K562 (cell line): Measurements from ENCODE around the gene CRY2. TPM values are rescaled to one million over a fixed set of nuclear protein-coding genes. Genes with fewer than 3 reads are reported as not detected.

ENCODE experiments used
- ATAC-seq: fragments of 200-7000 bp; cut with Tn5 transposase; 3 replicates; pipeline ENCODE4 v1.9.1; 2020; ENCODE audit warnings: moderate library complexity
- BruUV-seq: library from RNA; stranded (reverse); fragments of 400-500 nt; replicated peaks from 2 replicates; lab custom pipeline; 2021; lab: Mats Ljungman, UMichigan
- CTCF ChIA-PET: fragments of 300-600 bp; formaldehyde crosslinking; extraction: SDS; loops from one replicate; lab custom pipeline; 2021; ENCODE audit warnings: low intra/inter-chr PET ratio; lab: Yijun Ruan, JAX
- POLR2A ChIA-PET: fragments of 300-600, 350-650 bp; sonication (Branson Sonifier 250); formaldehyde crosslinking; extraction: SDS; loops from one replicate; lab custom pipeline; 2021; ENCODE audit warnings: antibody characterized with exemption, inconsistent platforms; lab: Yijun Ruan, JAX
- DNase-seq, 4 experiments: peaks; one replicate each; pipeline versions ENCODE4 v3.0.0 to v3.0.0-alpha.2; 2011 to 2018; ENCODE audit warnings: low spot score in 3 of 4, mixed read lengths in 3 of 4; ENCODE audit errors: extremely low read depth in 1 of 4
- FAIRE-seq: peaks from 2 replicates; lab custom pipeline; 2011; peaks lifted over from hg19 to GRCh38; lab: Jason Lieb, UNC
- H2AFZ ChIP-seq: 2 replicates; pipeline ENCODE4 v1.6.0; 2011; ENCODE audit warnings: low read depth, low read length, control low read depth, inconsistent platforms
- H3K27ac ChIP-seq: fragments of 200-600 bp; 3 replicates; pipeline ENCODE4 v1.8.0; 2011; ENCODE audit warnings: low read depth, mild to moderate bottlenecking, control low read depth, inconsistent platforms, low read length, moderate library complexity, mixed read lengths; ENCODE audit errors: extremely low read depth
- H3K27me3 ChIP-seq, 2 experiments: fragments of 300-600 bp in 1 of 2; 2 replicates in 1 of 2; 3 replicates in 1 of 2; pipeline versions ENCODE4 v1.6.0 to v1.8.0; 2011; ENCODE audit warnings: inconsistent platforms in 2 of 2, low read length in 2 of 2, mild to moderate bottlenecking in 1 of 2, mixed read lengths in 1 of 2, moderate library complexity in 1 of 2; ENCODE audit not compliant: control insufficient read depth in 2 of 2, insufficient read depth in 2 of 2
- H3K36me3 ChIP-seq: fragments of 300-600 bp; 3 replicates; pipeline ENCODE4 v1.8.0; 2011; ENCODE audit warnings: mild to moderate bottlenecking, low read length, inconsistent platforms; ENCODE audit not compliant: control insufficient read depth, insufficient read depth
- H3K4me1 ChIP-seq, 2 experiments: fragments of 200-600 bp in 1 of 2; replicated peaks in 1 of 2; 2 replicates in 1 of 2; 3 replicates in 1 of 2; pipeline versions ENCODE4 v1.5.1 to v1.8.0; 2011; ENCODE audit warnings: inconsistent platforms in 2 of 2, low read length in 2 of 2, mild to moderate bottlenecking in 1 of 2, mixed read lengths in 1 of 2, moderate library complexity in 1 of 2; ENCODE audit not compliant: control insufficient read depth in 2 of 2, insufficient read depth in 2 of 2
- H3K4me2 ChIP-seq: 2 replicates; pipeline ENCODE4 v1.6.1; 2011; ENCODE audit warnings: low read length, control low read depth, inconsistent platforms, mixed read lengths; ENCODE audit not compliant: insufficient read depth
- H3K4me3 ChIP-seq: fragments of 200-600 bp; sonication (generic), shearing (Covaris generic); 2 replicates; pipeline ENCODE4 v1.5.1; 2016; ENCODE audit warnings: control low read depth, inconsistent platforms
- H3K79me2 ChIP-seq: fragments of 200-600 bp; 3 replicates; pipeline ENCODE4 v1.8.0; 2011; ENCODE audit warnings: low read length, inconsistent platforms; ENCODE audit not compliant: control insufficient read depth, insufficient read depth
- H3K9ac ChIP-seq, 2 experiments: 2 replicates each; pipeline versions ENCODE4 v1.6.0 to v1.6.1; 2011; ENCODE audit warnings: low read depth in 2 of 2, low read length in 2 of 2, control low read depth in 1 of 2, inconsistent platforms in 1 of 2, mild to moderate bottlenecking in 1 of 2, mixed read lengths in 1 of 2; ENCODE audit not compliant: insufficient read depth in 1 of 2
- H3K9me1 ChIP-seq: one replicate; pipeline ENCODE4 v1.6.0; 2011; ENCODE audit warnings: inconsistent platforms, mild to moderate bottlenecking, low read length, moderate library complexity; ENCODE audit not compliant: control insufficient read depth, insufficient read depth
- H3K9me3 ChIP-seq: replicated peaks from 2 replicates; pipeline ENCODE4 v1.5.1; 2011; ENCODE audit warnings: low read depth, low read length, inconsistent platforms; ENCODE audit not compliant: control insufficient read depth, insufficient read depth
- H4K20me1 ChIP-seq: replicated peaks from 2 replicates; pipeline ENCODE4 v1.6.1; 2011; ENCODE audit warnings: low read length, inconsistent platforms, mixed read lengths; ENCODE audit not compliant: control insufficient read depth, insufficient read depth
- BRD9 ChIP-seq: fragments of 450-650 bp; IDR thresholded peaks from 2 replicates; pipeline ENCODE4 v1.6.1; 2018; ENCODE audit warnings: low read depth; ENCODE audit not compliant: partially characterized antibody
- HLTF ChIP-seq: fragments of 450-650 bp; IDR thresholded peaks from 2 replicates; pipeline ENCODE4 v1.6.1; 2016
- RFX7 ChIP-seq: fragments of 250-450 bp; sonication (Bioruptor Pico); IDR thresholded peaks from 2 replicates; pipeline ENCODE4 v1.5.1; 2021; ENCODE audit warnings: mild to moderate bottlenecking
- SMAD4 ChIP-seq: fragments of 250-450 bp; sonication (Bioruptor Pico); conservative IDR thresholded peaks from 2 replicates; pipeline ENCODE4 v1.8.0; 2021; ENCODE audit warnings: inconsistent platforms, mild to moderate bottlenecking, moderate library complexity
- USF2 ChIP-seq: sonication (generic); formaldehyde crosslinking; IDR thresholded peaks from 2 replicates; pipeline ENCODE4 v1.5.0; 2020; ENCODE audit warnings: missing genetic modification reagents
- ZFPM2 ChIP-seq: fragments of 250-450 bp; sonication (Bioruptor Pico); IDR thresholded peaks from 2 replicates; pipeline ENCODE4 v1.5.1; 2022; ENCODE audit warnings: mild to moderate bottlenecking
- ZNF830 ChIP-seq: fragments of 250-450 bp; sonication (Bioruptor Pico); IDR thresholded peaks from 2 replicates; pipeline ENCODE4 v1.5.0; 2021; ENCODE audit warnings: mild to moderate bottlenecking
- WGBS: fragments of 100-300 bp; shearing (Covaris generic); methylation state at CpG from one replicate; pipeline ENCODE4 v1.1.6; 2016; ENCODE audit warnings: low coverage, mixed read lengths; ENCODE audit not compliant: insufficient coverage; ENCODE audit errors: missing lambda C conversion rate; 5-methylcytosine and 5-hydroxymethylcytosine counted together
- in situ Hi-C: fragments of 300-500 bp; cut with MboI; formaldehyde crosslinking; loops from 4 replicates; pipeline ENCODE4 v1.15.0; 2018; ENCODE audit warnings: inconsistent platforms, mixed read lengths
- intact Hi-C: fragments of 100-400 bp; cut with micrococcal nuclease; formaldehyde crosslinking; loops from 2 replicates; pipeline ENCODE4 v1.14.2; 2022
- polyA plus RNA-seq, 8 experiments: library from polyadenylated mRNA; depleted of rRNA in 4 of 8; stranded (reverse) in 5 of 8; unstranded in 3 of 8; fragments of >200 nt; fragmentation: Nextera tagmentation in 2 of 8; fragmentation: Illumina TruSeq in 1 of 8; extraction: Ambion mirVana in 2 of 8; extraction: Trizol in 1 of 8; gene quantifications; 2 replicates each; pipeline versions ENCODE4 v1.2.1 to v1.2.3, GENCODE V29; 2011 to 2014; ENCODE audit warnings: inconsistent platforms in 1 of 8, missing spikeins in 1 of 8
- total RNA-seq, 7 experiments: library from RNA; depleted of rRNA in 6 of 7; stranded (reverse); fragments of >200 nt in 6 of 7; fragmentation: Illumina TruSeq in 2 of 7; extraction: Trizol in 2 of 7; gene quantifications; 2 replicates each; pipeline versions ENCODE4 v1.2.1 to v1.2.3, GENCODE V29; 2011 to 2021; ENCODE audit warnings: low replicate concordance in 1 of 7

The CRY2 gene
- total and polyA plus RNA-seq, 9 of the 15 experiments (the other 6 are each of a cell fraction or from before 2014, with no cell fraction given) = 2.3 to 23.9 (median 14.8) TPM

DNA sequence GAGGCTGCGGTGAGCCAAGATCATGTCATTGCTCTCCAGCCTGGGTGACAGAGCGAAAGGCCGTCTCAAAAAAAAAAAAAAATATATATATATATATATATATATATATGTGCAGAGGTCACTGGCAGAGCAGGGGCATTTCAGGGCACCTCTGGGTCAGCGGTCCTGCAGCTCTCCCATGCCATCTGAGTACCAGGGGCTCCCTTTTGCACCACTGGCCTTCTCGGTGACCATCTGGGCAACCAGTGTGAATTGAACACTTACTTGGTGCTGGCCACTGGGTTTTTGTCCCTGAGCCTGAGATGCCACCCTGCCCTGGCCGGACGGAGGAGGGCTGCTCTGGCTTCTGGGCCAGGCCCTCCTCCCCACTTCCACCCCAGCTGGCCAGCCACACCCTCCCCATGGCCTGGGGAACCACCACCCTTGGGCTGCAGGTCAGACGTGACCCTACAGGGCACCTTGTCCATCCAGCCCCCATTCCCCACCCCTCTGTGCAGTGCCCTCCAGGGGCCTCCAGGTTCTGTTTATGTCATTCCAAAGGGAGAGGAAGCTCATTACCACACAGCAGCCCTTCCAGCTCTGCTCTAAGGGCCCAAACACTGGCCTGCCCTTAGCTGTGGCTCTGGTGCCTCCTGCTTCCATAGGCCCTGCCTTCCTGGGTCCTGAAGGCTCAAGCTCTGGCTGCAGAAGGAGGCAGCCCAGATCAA is 48.4 kb downstream of the CRY2 start:
- Histone ChIP-seq H4K20me1 (0 out of 2 replicates have a peak, but pooled peaks cover 9% of the 10 kb centered on the region), H2AFZ (no peak overlapping the region), H3K9ac (0 out of 4 replicates have a peak overlapping the region, but pooled peaks of 1 of the 2 experiments have one; percentile 46), H3K4me2 (no peak overlapping the region), H3K4me1 (peaks cover 6 to 31% of the 10 kb centered on the region in 2 experiments; a peak in 4 of 5 replicates), H3K9me3 (no peaks in the 10 kb centered on the region), H3K4me3 (no peak overlapping the region), H3K27me3 (no peaks in the 10 kb centered on the region; a peak in 2 of 5 replicates), H3K27ac (no peak overlapping the region), H3K79me2 (no peaks in the 10 kb centered on the region), H3K36me3 (no peaks in the 10 kb centered on the region), H3K9me1 (no peaks in the 10 kb centered on the region)
- no TSS peak for BruUV-seq
- intact Hi-C loops (no loop called here), in situ Hi-C loops (no loop called here)
- FAIRE-seq = no peak
- POLR2A ChIA-PET = interaction anchor here (0.6 to 1.2 kb wide), 3 partner anchors 100 to 287 kb away, joined by 3 to 4 read pairs (median 3); no protein-coding TSS in a partner anchor
- no peak for TF ChIP-seq HLTF
- TF ChIP-seq ZNF830 = no peak
- TF ChIP-seq RFX7 (CRISPR knock-in tag) = no peak
- TF ChIP-seq USF2 (CRISPR knock-in tag) = no peak
- TF ChIP-seq BRD9 = no peak
- TF ChIP-seq SMAD4 (CRISPR knock-in tag) = no peak
- no peak for TF ChIP-seq ZFPM2 (CRISPR knock-in tag)
- DNase-seq = no peak
- 40% methylated on average over 5 of the region's 8 CpGs for WGBS
- no peak for ATAC-seq
- CTCF ChIA-PET = no interaction called here
